GM18511 (cell line): Measurements from ENCODE around the gene OSM.

Source experiments
- ATAC-seq: cut with Tn5 transposase; IDR thresholded peaks from one replicate; pipeline ENCODE4 v1.9.1; 2021; ENCODE audit warnings: mild to moderate bottlenecking, moderate library complexity; ENCODE audit not compliant: unreplicated experiment

Gene OSM

GRCh38 chr22:30212996-30213441 is 53.6 kb downstream of the OSM start:
- ATAC-seq: no peak
